CD4-positive, alpha-beta T cell treated with Interleukin-2 at 100 ng/mL for 4 hours (primary cell): ENCODE measurements around the gene ANKRD16.
"Not testable (repeated sequence)": the region's sequence is repeated elsewhere in the genome, so short reads cannot be mapped to it uniquely, and the experiment has no call there.

Experiments used
- DNase-seq: peaks from one replicate; pipeline ENCODE4 v3.0.0-alpha.2; 2020; ENCODE audit warnings: low spot score

ANKRD16 gene

GRCh38 chr10:5889624-5890451, at the start of gene ANKRD16, which contains the start of gene FBH1:
Gene ANKRD16, minus strand, starts transcription at chr10:5889893. Its CDS starts 539 bp downstream, at chr10:5889354.
Gene FBH1, plus strand, starts transcription at chr10:5890243. Its CDS starts 103 bp downstream, at chr10:5890346.
- peak; percentile 98 for DNase-seq

GRCh38 chr10:5938291-5938690, 48.6 kb upstream of the ANKRD16 start:
- no peak for DNase-seq

DNA sequence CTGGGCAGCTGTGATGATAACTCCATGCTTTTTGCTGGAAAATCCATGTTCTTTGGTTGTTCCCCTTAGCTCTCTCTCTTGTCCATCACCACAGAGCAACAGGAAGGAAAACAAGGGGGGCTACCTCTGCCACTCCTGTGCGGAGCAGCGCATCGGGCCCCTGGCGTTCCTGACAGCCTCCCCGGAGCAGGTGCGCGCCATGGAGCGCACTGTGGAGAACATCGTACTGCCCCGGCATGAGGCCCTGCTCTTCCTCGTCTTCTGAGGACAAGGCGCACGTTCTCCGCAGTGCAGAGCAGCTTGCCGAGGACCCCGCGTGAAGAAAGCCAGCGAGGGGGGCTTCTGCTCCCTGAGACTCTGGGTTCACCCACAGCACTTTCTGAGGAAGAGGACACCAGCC, 47.3 kb upstream of the ANKRD16 start:
- no peak for DNase-seq

- no peak for DNase-seq
These were observed 45.9 kb upstream of the ANKRD16 start for GRCh38 chr10:5935628-5936027.

DNA sequence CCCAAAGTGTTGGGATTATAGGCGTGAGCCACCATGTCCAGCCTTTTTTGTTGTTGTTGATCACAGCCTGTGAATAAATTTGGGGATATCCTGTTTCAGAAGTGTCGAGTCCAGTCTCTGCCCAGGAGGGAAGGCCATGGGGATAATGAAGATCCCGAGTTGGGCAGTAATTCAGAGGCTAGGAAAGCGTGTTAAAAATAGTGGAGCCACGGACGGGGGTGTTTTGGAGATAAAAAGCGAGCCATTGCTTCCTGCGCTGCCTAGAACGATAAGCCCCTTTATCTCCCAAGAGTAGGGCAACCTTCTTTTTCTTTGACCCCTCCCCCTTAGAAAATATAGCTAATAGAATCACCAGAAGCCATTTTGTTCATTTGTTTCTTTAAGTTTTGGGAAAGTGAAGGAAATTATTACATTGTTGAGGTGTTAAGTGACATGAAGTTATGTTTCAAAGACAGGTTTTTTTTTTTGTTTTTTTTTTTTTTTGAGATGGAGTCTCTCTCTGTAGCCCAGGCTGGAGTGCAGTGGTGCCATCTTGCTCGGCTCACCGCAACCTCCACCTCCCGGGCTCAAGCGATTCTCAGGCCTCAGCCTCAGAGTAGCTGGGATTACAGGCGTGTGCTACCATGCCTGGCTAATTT, 44.3 kb upstream of the ANKRD16 start:
- no peak for DNase-seq

DNA sequence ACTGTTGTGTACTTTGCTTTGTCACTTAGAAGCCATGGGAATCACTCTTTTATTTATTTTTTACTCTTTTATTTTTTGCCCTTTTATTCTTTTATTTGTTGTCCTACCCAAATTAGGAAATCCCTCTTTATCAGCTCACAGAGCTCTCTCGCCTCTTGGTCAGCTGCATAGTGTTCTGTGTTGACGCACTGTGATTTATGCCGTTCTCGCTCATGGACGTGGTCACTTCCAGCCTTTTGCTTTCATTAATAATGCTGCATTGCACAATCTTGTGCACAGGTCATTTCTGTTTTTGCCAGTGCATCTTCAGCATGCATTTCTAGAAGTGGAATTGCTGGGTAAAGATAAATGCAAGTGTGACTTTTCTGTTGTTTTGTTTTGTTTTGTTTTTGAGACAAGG, 42.7 kb upstream of the ANKRD16 start:
- DNase-seq, result no peak

DNA sequence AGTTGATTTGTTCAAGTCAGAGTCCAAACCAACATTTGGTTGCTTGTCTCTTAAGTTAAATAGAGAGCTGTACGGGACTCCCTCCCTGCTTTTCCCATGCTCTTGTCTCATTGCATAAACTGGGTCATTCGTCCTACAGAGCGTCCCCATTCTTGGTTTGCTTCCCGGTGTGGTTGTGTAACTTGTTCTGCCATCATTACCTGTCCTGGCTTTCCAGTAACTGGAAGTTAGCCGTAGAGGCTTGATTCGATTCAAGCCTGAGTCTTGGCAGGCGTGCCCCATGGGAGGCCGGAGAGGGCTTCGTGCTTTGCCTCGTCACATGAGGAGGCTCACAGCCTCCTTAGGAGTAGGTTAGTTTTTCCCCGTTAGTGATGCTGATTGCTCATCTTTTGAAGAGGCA, 40.6 kb upstream of the ANKRD16 start:
- DNase-seq, result no peak

DNA sequence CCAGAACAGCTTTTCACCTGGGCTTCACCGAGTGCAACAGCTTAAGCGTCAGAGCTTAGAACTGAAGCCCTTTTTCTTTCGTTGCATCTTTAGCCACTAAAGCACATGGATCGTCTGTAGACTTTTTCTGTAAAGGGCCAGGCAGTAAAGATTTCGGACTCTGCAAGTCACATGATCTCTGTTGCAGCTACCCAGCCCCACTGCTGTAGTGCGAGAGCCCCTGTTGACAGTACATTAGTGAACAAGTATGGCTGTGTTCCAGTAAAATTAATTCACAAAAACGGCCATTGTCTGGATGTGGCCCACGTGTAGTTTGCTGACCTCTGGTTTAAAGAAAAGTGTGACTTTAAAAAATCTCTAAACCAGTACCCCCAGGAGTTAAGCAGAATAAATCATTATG, 39.7 kb upstream of the ANKRD16 start:
- no peak for DNase-seq

GRCh38 chr10:5927306-5927705, 37.6 kb upstream of the ANKRD16 start:
- no peak for DNase-seq

- DNase-seq, result no peak
These were observed 35.2 kb upstream of the ANKRD16 start for GRCh38 chr10:5924889-5925288.

GRCh38 chr10:5921746-5922145, 32.1 kb upstream of the ANKRD16 start:
- no peak for DNase-seq

- no peak for DNase-seq
These were observed 29.9 kb upstream of the ANKRD16 start for GRCh38 chr10:5919568-5919967.

GRCh38 chr10:5918763-5919162, 29.1 kb upstream of the ANKRD16 start:
- no peak for DNase-seq

GRCh38 chr10:5917305-5917704, 27.6 kb upstream of the ANKRD16 start:
- DNase-seq, result no peak

- no peak for DNase-seq
These were observed 25.8 kb upstream of the ANKRD16 start for GRCh38 chr10:5915451-5915850.

GRCh38 chr10:5913736-5914135, 24.0 kb upstream of the ANKRD16 start:
- no peak for DNase-seq

- no peak for DNase-seq
These were observed 22.0 kb upstream of the ANKRD16 start for GRCh38 chr10:5911670-5912069.

DNA sequence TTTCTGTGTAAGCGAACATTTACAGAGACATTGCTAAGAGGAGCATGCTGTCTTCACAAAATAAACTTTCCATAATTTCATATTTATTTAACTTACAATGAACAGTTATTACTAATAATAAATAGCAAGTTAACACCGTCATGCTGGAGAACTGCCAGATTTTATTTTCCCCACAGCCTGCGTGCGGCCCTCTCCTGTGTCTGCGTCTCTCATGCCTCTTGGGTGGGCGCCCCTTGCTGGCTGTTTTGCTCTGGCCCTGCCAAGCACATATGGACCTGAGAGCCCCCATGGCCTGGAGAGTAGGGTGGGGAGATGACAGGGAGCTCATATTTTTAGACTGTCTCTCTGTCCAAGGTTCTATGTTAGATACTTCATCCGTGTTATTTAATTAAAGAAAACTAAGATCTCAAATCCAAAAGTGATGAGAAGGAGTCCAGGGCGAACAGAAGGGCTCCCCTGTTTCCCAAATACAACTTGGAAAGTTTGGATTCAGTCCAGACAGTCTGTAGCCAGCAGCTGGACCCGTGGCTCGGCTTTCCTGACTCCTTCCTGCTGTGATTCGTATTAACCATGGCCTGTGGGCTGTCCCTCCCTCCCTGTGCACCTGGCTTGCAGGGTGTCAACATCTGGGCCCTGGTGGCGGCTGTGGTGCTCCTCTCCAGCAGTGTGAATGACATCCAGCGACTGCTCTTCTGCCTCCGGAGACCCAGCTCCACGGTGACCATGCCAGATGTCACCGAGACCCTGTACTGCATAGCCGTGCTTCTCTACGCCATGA, 20.8 kb upstream of the ANKRD16 start:
- no peak for DNase-seq

DNA sequence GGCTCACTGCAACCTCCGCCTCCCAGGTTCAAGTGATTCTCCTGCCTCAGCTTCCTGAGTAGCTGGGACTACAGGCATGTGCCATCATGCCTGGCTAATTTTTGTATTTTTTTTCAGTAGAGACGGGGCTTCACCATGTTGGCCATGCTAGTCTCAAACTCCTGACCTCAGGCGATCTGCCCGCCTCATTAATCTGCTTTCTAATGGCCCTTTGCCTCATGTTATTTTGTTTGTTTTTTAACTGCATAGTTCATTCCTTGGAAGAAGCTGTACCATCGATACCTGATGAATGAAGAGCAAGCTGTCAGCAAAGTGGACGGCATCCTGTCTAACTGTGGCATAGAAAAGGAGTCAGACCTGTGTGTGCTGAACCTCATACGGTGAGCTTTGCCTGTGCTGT, 19.0 kb upstream of the ANKRD16 start:
- not testable (repeated sequence) for DNase-seq

- no peak for DNase-seq
These were observed 17.0 kb upstream of the ANKRD16 start for GRCh38 chr10:5906651-5907050.

- DNase-seq, result no peak
These were observed 16.3 kb upstream of the ANKRD16 start for GRCh38 chr10:5905854-5906507.

- no peak for DNase-seq
These were observed 14.5 kb upstream of the ANKRD16 start for GRCh38 chr10:5904227-5904626.
